Measurements from ENCODE around the gene DCP1B.

The DCP1B gene

GRCh38 chr12:1980282-1980681 is 24.0 kb downstream of the DCP1B start:
- DNase-seq (ENCODE audit: low read depth): no peak
- no peak overlapping the region for H3K4me3 ChIP-seq (ENCODE audit: control insufficient read depth, low read depth, low read length)
- no peak for TF ChIP-seq CTCF (IDR thresholded peaks at IDR 0.05; ENCODE audit: control insufficient read depth, insufficient read depth, low read depth, low read length, missing control alignments)

- no peak for DNase-seq (ENCODE audit: low read depth)
- no peak overlapping the region for H3K4me3 ChIP-seq (ENCODE audit: control insufficient read depth, low read depth, low read length)
- no peak for TF ChIP-seq CTCF (IDR thresholded peaks at IDR 0.05; ENCODE audit: control insufficient read depth, insufficient read depth, low read depth, low read length, missing control alignments)
Observed at GRCh38 chr12:1978078-1978862, 26.0 kb downstream of the DCP1B start.

GRCh38 chr12:1977588-1977987 is 26.7 kb downstream of the DCP1B start:
- no peak for DNase-seq (ENCODE audit: low read depth)
- TF ChIP-seq CTCF (IDR thresholded peaks at IDR 0.05; ENCODE audit: control insufficient read depth, insufficient read depth, low read depth, low read length, missing control alignments): no peak
- no peak overlapping the region for H3K4me3 ChIP-seq (ENCODE audit: control insufficient read depth, low read depth, low read length)

GRCh38 chr12:1977109-1977508 is 27.1 kb downstream of the DCP1B start:
- no peak for DNase-seq (ENCODE audit: low read depth)
- TF ChIP-seq CTCF (IDR thresholded peaks at IDR 0.05; ENCODE audit: control insufficient read depth, insufficient read depth, low read depth, low read length, missing control alignments): no peak
- no peak overlapping the region for H3K4me3 ChIP-seq (ENCODE audit: control insufficient read depth, low read depth, low read length)

- no peak for TF ChIP-seq CTCF (IDR thresholded peaks at IDR 0.05; ENCODE audit: control insufficient read depth, insufficient read depth, low read depth, low read length, missing control alignments)
- DNase-seq (ENCODE audit: low read depth): no peak
Observed at GRCh38 chr12:1974812-1975211, 29.4 kb downstream of the DCP1B start.

GRCh38 chr12:1972856-1973317 is 31.4 kb downstream of the DCP1B start:
- H3K4me3 ChIP-seq (ENCODE audit: control insufficient read depth, low read depth, low read length): no peak overlapping the region
- no peak for DNase-seq (ENCODE audit: low read depth)
- no peak for TF ChIP-seq CTCF (IDR thresholded peaks at IDR 0.05; ENCODE audit: control insufficient read depth, insufficient read depth, low read depth, low read length, missing control alignments)

More at GRCh38 chr12:1974812-1975211, 29.4 kb downstream of the DCP1B start:
- H3K4me3 ChIP-seq (ENCODE audit: control insufficient read depth, low read depth, low read length): no peak overlapping the region
